ENCODE measurements around the gene CAMK2D. TPM values are rescaled to one million over a fixed set of nuclear protein-coding genes. Genes with fewer than 3 reads are reported as not detected.

CAMK2D gene
- total RNA-seq, 1 experiment from 2014 or later: 35.8 TPM

GRCh38 chr4:113643505-113643904 is 118.0 kb downstream of the CAMK2D start:
- Histone ChIP-seq H3K27me3 (replicated peaks; ENCODE audit: insufficient read depth, low read depth, low read length, poor library complexity) (no peaks in the 10 kb centered on the region), H3K9me3 (ENCODE audit: low read depth, low read length, poor library complexity, severe bottlenecking) (no peaks in the 10 kb centered on the region), H3K36me3 (ENCODE audit: insufficient read depth, low read length, poor library complexity, severe bottlenecking) (no peaks in the 10 kb centered on the region), H3K27ac (ENCODE audit: low read depth, low read length, poor library complexity, severe bottlenecking) (no peak overlapping the region), H3K4me3 (ENCODE audit: low read depth, low read length, poor library complexity, severe bottlenecking) (no peak overlapping the region), H3K4me1 (ENCODE audit: insufficient read depth, low read length, poor library complexity, severe bottlenecking) (peaks cover 14% of the 10 kb centered on the region)
- no TSS peak for BruUV-seq (replicated peaks)
- ChIA-PET POLR2A (ENCODE audit: low non-redundant PET) (no interaction called here), CTCF (no interaction called here)
- DNase-seq (ENCODE audit: low spot score): peak; percentile 38
- TF ChIP-seq EZH2 (IDR thresholded peaks at IDR 0.05; ENCODE audit: borderline replicate concordance, low read depth, low read length, poor library complexity, severe bottlenecking) (no peak), CTCF (conservative IDR thresholded peaks at IDR 0.05; ENCODE audit: low read depth, low read length) (no peak)
- intact Hi-C loops (cut with micrococcal nuclease; ENCODE audit: unreplicated experiment): no loop called here

DNA sequence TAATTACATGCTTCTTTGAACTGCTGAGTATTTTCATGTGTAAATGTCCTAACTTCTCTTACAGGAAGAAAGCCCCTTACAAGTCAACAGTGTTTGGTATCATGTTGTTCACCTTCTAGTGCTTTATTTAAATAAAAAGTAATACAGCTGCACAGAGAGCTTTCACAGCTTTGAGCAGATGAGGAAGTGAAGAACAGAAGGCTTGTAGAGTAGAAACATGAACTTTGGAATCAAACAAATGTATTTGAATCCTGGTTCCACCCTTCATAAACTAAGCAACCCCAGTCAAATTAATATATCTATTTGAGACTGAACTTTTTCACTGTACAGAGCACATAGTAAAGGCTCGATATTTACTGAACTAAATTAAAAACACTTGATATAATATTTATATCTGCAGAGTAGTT is 120.5 kb downstream of the CAMK2D start:
- no peaks in the 10 kb centered on the region for H3K27me3 ChIP-seq (replicated peaks; ENCODE audit: insufficient read depth, low read depth, low read length, poor library complexity)
- H3K4me1 ChIP-seq (ENCODE audit: insufficient read depth, low read length, poor library complexity, severe bottlenecking): peaks cover 4% of the 10 kb centered on the region
- H3K27ac ChIP-seq (ENCODE audit: low read depth, low read length, poor library complexity, severe bottlenecking): no peak overlapping the region
- TF ChIP-seq EZH2 (IDR thresholded peaks at IDR 0.05; ENCODE audit: borderline replicate concordance, low read depth, low read length, poor library complexity, severe bottlenecking) (no peak), CTCF (conservative IDR thresholded peaks at IDR 0.05; ENCODE audit: low read depth, low read length) (no peak)
- ChIA-PET CTCF (no interaction called here), POLR2A (ENCODE audit: low non-redundant PET) (no interaction called here)
- H3K4me3 ChIP-seq (ENCODE audit: low read depth, low read length, poor library complexity, severe bottlenecking): no peak overlapping the region
- DNase-seq (ENCODE audit: low spot score): no peak
- H3K9me3 ChIP-seq (ENCODE audit: low read depth, low read length, poor library complexity, severe bottlenecking): no peaks in the 10 kb centered on the region
- BruUV-seq (replicated peaks): no TSS peak
- H3K36me3 ChIP-seq (ENCODE audit: insufficient read depth, low read length, poor library complexity, severe bottlenecking): no peaks in the 10 kb centered on the region
- intact Hi-C loops (cut with micrococcal nuclease; ENCODE audit: unreplicated experiment): no loop called here

GRCh38 chr4:113639326-113639725 is 122.2 kb downstream of the CAMK2D start:
- POLR2A ChIA-PET (ENCODE audit: low non-redundant PET): no interaction called here
- H3K36me3 ChIP-seq (ENCODE audit: insufficient read depth, low read length, poor library complexity, severe bottlenecking): no peaks in the 10 kb centered on the region
- no peaks in the 10 kb centered on the region for H3K9me3 ChIP-seq (ENCODE audit: low read depth, low read length, poor library complexity, severe bottlenecking)
- intact Hi-C loops (cut with micrococcal nuclease; ENCODE audit: unreplicated experiment): no loop called here
- no peak overlapping the region for H3K27ac ChIP-seq (ENCODE audit: low read depth, low read length, poor library complexity, severe bottlenecking)
- TF ChIP-seq EZH2 (IDR thresholded peaks at IDR 0.05; ENCODE audit: borderline replicate concordance, low read depth, low read length, poor library complexity, severe bottlenecking): no peak
- no peak for TF ChIP-seq CTCF (conservative IDR thresholded peaks at IDR 0.05; ENCODE audit: low read depth, low read length)
- H3K4me1 ChIP-seq (ENCODE audit: insufficient read depth, low read length, poor library complexity, severe bottlenecking): no peaks in the 10 kb centered on the region
- no peak for DNase-seq (ENCODE audit: low spot score)
- CTCF ChIA-PET: no interaction called here
- H3K4me3 ChIP-seq (ENCODE audit: low read depth, low read length, poor library complexity, severe bottlenecking): no peak overlapping the region
- BruUV-seq (replicated peaks): no TSS peak
- no peaks in the 10 kb centered on the region for H3K27me3 ChIP-seq (replicated peaks; ENCODE audit: insufficient read depth, low read depth, low read length, poor library complexity)
